IPS-20b (cell line): ENCODE data around the gene MID2.

Experiments used
- H3K27ac ChIP-seq: one replicate; pipeline ENCODE4 v1.5.1; 2013; ENCODE audit warnings: low read length
- H3K27me3 ChIP-seq: 2 replicates; pipeline ENCODE4 v1.6.1; 2013; ENCODE audit warnings: mild to moderate bottlenecking, low read length, inconsistent platforms; ENCODE audit not compliant: insufficient read depth
- H3K36me3 ChIP-seq: 2 replicates; pipeline ENCODE4 v1.6.1; 2013; ENCODE audit warnings: low read depth, mild to moderate bottlenecking, inconsistent platforms, low read length, moderate library complexity; ENCODE audit not compliant: insufficient read depth
- H3K4me1 ChIP-seq: 2 replicates; pipeline ENCODE4 v1.6.1; 2013; ENCODE audit warnings: mild to moderate bottlenecking, control low read depth, inconsistent platforms, low read length, moderate library complexity; ENCODE audit not compliant: insufficient read depth
- H3K4me3 ChIP-seq: 2 replicates; pipeline ENCODE4 v1.5.1; 2013; ENCODE audit warnings: mild to moderate bottlenecking, low read length, inconsistent platforms
- H3K9ac ChIP-seq: 2 replicates; pipeline ENCODE4 v1.6.1; 2013; ENCODE audit warnings: low read depth, mild to moderate bottlenecking, inconsistent platforms, low read length, moderate library complexity
- H3K9me3 ChIP-seq: 2 replicates; pipeline ENCODE4 v1.6.1; 2013; ENCODE audit warnings: mild to moderate bottlenecking, low read depth, low read length, inconsistent platforms; ENCODE audit not compliant: insufficient read depth

MID2 gene

GRCh38 chrX:107826238-107827029 lies 768 bp downstream of the MID2 start:
- Histone ChIP-seq H3K27me3 (peaks cover 49% of the 10 kb centered on the region), H3K9ac (no peak overlapping the region), H3K36me3 (no peaks in the 10 kb centered on the region), H3K9me3 (no peaks in the 10 kb centered on the region), H3K4me1 (no peaks in the 10 kb centered on the region), H3K4me3 (peak overlapping the region; percentile 59), H3K27ac (no peak overlapping the region)

GRCh38 chrX:107827030-107827831 lies 1.6 kb downstream of the MID2 start:
- Histone ChIP-seq H3K36me3 (no peaks in the 10 kb centered on the region), H3K4me1 (no peaks in the 10 kb centered on the region), H3K27ac (no peak overlapping the region), H3K27me3 (peaks cover 49% of the 10 kb centered on the region), H3K4me3 (peak overlapping the region; percentile 59), H3K9me3 (no peaks in the 10 kb centered on the region), H3K9ac (no peak overlapping the region)

DNA sequence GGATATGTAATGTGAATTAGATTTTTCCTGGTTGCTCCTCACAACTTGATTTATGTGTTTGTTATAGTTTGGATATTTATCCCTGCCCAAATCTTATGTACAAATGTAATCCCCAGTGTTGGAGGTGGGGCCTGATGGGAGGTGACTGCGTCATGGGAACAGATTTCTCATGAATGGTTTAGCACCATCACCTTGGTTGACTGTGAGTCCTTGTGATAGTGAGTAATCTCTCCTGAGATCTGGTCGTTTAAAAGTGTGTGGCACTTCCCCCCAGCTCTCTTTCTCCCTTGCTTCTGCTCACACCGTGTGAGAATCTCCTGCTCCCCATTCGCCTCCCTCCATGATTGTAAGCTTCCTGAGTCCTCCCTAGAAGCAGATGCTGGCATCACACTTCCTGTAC lies 2.2 kb downstream of the MID2 start:
- Histone ChIP-seq H3K27me3 (peaks cover 49% of the 10 kb centered on the region), H3K4me1 (no peaks in the 10 kb centered on the region), H3K9me3 (no peaks in the 10 kb centered on the region), H3K4me3 (no peak overlapping the region), H3K27ac (no peak overlapping the region), H3K9ac (no peak overlapping the region), H3K36me3 (no peaks in the 10 kb centered on the region)

DNA sequence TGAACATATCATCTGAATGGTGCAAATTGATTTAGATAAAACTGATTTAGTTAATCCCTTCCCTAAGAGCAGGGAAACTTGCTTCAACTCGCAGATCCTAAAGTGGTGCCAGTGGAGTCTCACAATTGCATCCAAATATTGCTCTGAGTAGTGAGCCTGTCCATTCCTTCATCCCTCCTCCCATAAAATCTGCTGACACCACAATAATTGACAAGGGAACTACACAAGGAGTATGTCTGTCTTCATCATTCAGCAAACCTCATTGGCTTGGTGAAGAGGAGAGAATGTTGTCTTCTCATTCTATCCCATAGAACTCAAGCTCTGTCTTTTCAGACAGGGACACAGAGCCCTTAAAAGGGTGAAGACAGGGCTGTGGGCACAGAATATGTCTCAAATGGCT lies 4.2 kb downstream of the MID2 start:
- Histone ChIP-seq H3K9me3 (no peaks in the 10 kb centered on the region), H3K4me3 (no peak overlapping the region), H3K27ac (no peak overlapping the region), H3K4me1 (no peaks in the 10 kb centered on the region), H3K36me3 (no peaks in the 10 kb centered on the region), H3K27me3 (peaks cover 39% of the 10 kb centered on the region), H3K9ac (no peak overlapping the region)

DNA sequence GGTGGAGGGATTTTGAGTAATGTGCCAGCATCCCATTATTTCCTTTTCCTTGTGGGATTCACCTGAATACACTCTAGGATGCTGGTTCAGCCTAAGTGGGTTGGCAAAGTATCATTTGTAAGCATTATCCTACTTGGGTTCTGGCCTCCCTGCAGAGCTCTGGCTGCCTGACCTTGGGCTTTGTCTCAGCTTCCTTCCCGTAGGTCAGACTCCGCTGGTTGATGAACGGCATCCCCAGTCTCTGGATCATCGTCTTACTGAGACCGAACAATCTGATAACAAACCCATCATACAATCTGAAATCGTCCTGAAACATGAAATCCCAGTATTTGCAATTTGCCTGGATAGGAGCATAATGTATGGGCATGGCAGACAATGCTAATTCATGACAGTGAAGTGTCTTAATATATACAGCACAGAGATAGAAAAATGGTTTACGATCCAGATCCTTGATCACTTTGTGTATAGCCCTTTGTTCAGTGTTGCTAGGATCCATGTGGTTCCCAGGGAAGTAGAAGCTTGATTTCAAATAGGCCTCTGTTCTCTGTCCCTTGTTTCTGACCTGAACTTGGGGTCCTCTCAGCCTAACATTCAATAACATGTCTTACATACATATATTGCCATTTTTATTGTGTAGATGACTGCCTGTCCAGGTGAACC lies 5.5 kb downstream of the MID2 start:
- H3K9me3 ChIP-seq = no peaks in the 10 kb centered on the region
- H3K9ac ChIP-seq = no peak overlapping the region
- H3K4me1 ChIP-seq = no peaks in the 10 kb centered on the region
- no peaks in the 10 kb centered on the region for H3K36me3 ChIP-seq
- H3K27me3 ChIP-seq = peaks cover 29% of the 10 kb centered on the region
- H3K27ac ChIP-seq = no peak overlapping the region
- no peak overlapping the region for H3K4me3 ChIP-seq

GRCh38 chrX:107834275-107835201 lies 8.9 kb downstream of the MID2 start:
- H3K27ac ChIP-seq = no peak overlapping the region

DNA sequence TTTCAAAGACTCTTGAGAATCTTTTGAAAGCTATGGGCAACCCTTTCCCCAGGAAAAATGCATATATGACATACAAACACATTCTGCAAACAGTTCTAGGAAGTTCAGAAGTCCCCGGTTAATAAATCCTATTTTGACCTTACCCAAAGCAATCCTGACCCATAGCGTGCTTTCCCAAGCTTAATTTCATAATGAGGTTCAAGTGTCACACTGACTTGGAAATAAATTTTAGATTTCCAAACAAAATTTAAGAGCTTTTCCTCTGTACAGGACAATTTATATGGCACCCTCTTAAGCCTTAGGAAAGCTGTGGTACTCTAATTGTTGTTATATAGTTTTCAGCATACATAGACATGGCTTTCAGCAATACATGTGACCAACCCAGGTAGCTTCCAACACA lies 11.3 kb downstream of the MID2 start:
- Histone ChIP-seq H3K27me3 (no peaks in the 10 kb centered on the region), H3K4me3 (no peak overlapping the region), H3K27ac (no peak overlapping the region), H3K9ac (no peak overlapping the region), H3K9me3 (no peaks in the 10 kb centered on the region), H3K4me1 (no peaks in the 10 kb centered on the region), H3K36me3 (no peaks in the 10 kb centered on the region)

More at GRCh38 chrX:107834275-107835201, 8.9 kb downstream of the MID2 start:
- no peak overlapping the region for H3K4me3 ChIP-seq
- H3K36me3 ChIP-seq = no peaks in the 10 kb centered on the region
- H3K4me1 ChIP-seq = no peaks in the 10 kb centered on the region
- H3K27me3 ChIP-seq = no peaks in the 10 kb centered on the region
- no peak overlapping the region for H3K9ac ChIP-seq
- no peaks in the 10 kb centered on the region for H3K9me3 ChIP-seq

GRCh38 chrX:107840971-107841370 lies 15.3 kb downstream of the MID2 start:
- Histone ChIP-seq H3K36me3 (no peaks in the 10 kb centered on the region), H3K4me3 (no peak overlapping the region), H3K9me3 (no peaks in the 10 kb centered on the region), H3K27me3 (no peaks in the 10 kb centered on the region), H3K9ac (no peak overlapping the region), H3K27ac (no peak overlapping the region), H3K4me1 (no peaks in the 10 kb centered on the region)

- H3K9ac ChIP-seq = no peak overlapping the region
- no peak overlapping the region for H3K4me3 ChIP-seq
- H3K4me1 ChIP-seq = no peaks in the 10 kb centered on the region
- H3K27me3 ChIP-seq = no peaks in the 10 kb centered on the region
- H3K36me3 ChIP-seq = no peaks in the 10 kb centered on the region
- no peaks in the 10 kb centered on the region for H3K9me3 ChIP-seq
- no peak overlapping the region for H3K27ac ChIP-seq
Measured at GRCh38 chrX:107842715-107843400, 17.2 kb downstream of the MID2 start.

DNA sequence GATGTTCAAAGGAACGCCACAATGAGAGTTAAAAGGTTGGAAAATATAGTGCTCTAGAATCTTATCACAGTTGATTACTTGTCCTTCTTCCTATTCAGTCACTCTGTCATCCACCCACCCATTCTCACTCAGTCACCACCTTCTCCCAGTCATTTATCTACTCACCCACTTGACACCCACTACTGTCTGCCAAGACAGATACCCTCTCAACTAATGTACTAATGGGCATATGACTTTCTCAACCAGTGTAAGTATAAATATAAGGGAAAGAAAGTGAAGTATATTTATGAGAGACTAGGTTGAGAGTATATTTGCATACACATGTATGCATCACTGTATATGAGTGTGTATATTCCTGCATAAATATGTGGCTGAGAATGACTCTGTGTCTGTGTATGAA lies 20.0 kb downstream of the MID2 start:
- Histone ChIP-seq H3K9me3 (no peaks in the 10 kb centered on the region), H3K36me3 (no peaks in the 10 kb centered on the region), H3K27ac (no peak overlapping the region)

More for the DNA sequence above, 20.0 kb downstream of the MID2 start:
- no peaks in the 10 kb centered on the region for H3K27me3 ChIP-seq
- no peaks in the 10 kb centered on the region for H3K4me1 ChIP-seq
- H3K4me3 ChIP-seq = no peak overlapping the region
- no peak overlapping the region for H3K9ac ChIP-seq
